Measurements from ENCODE around the gene ZNF280B. TPM values are rescaled to one million over a fixed set of nuclear protein-coding genes. Genes with fewer than 3 reads are reported as not detected.

Gene ZNF280B
- total RNA-seq, 1 experiment from 2014 or later: 8.2 TPM

- Histone ChIP-seq H3K23me2 (ENCODE audit: insufficient read length, low read depth, low read length, poor library complexity, severe bottlenecking) (no peaks in the 10 kb centered on the region), H4K8ac (replicated peaks; ENCODE audit: insufficient read length, low read depth, low read length) (no peak overlapping the region), H3K18ac (ENCODE audit: insufficient read length, low read depth, low read length) (no peak overlapping the region), H2BK12ac (ENCODE audit: insufficient read length, low read depth, low read length) (no peak overlapping the region), H3K56ac (ENCODE audit: insufficient read length, low read depth, low read length) (no peak overlapping the region), H3T11ph (ENCODE audit: low read length) (no peak overlapping the region), H3K4ac (ENCODE audit: low read depth, low read length) (no peak overlapping the region), H4K5ac (ENCODE audit: insufficient read length, low read depth, low read length) (no peak overlapping the region), H3K9ac (ENCODE audit: extremely low read depth, insufficient read length, low read length) (no peak overlapping the region), H3K27ac (ENCODE audit: insufficient read length, low read depth, low read length) (no peak overlapping the region), H3K79me1 (ENCODE audit: insufficient read depth, low read depth, low read length, poor library complexity, severe bottlenecking) (no peaks in the 10 kb centered on the region), H3K4me1 (ENCODE audit: insufficient read depth, low read length) (no peaks in the 10 kb centered on the region), H2BK15ac (ENCODE audit: low read depth, low read length) (no peak overlapping the region), H2BK5ac (ENCODE audit: insufficient read length, low read length) (no peak overlapping the region), H3K9me3 (ENCODE audit: control insufficient read depth, low read depth, low read length) (no peaks in the 10 kb centered on the region), H3K4me2 (ENCODE audit: insufficient read depth, insufficient read length, low read length) (no peak overlapping the region), H4K20me1 (ENCODE audit: control insufficient read depth, insufficient read depth, insufficient read length) (no peaks in the 10 kb centered on the region), H2AFZ (ENCODE audit: low read length) (no peak overlapping the region), H3K23ac (ENCODE audit: insufficient read length, low read depth, low read length) (no peak overlapping the region), H3K27me3 (ENCODE audit: insufficient read depth, low read length) (no peaks in the 10 kb centered on the region; the same call in 1 of the 2 replicates), H2BK20ac (ENCODE audit: low read depth, low read length, poor library complexity, severe bottlenecking) (no peak overlapping the region), H4K91ac (ENCODE audit: insufficient read length, low read depth, low read length) (no peak overlapping the region), H2AK5ac (ENCODE audit: insufficient read length, low read length) (no peak overlapping the region), H3K14ac (ENCODE audit: insufficient read depth, low read length) (no peak overlapping the region), H2BK120ac (ENCODE audit: low read depth, low read length, poor library complexity, severe bottlenecking) (no peak overlapping the region), H3K79me2 (ENCODE audit: insufficient read depth, low read length) (no peaks in the 10 kb centered on the region)
- Mint-ChIP-seq H3K9me3 (no peaks in the 10 kb centered on the region), H3K4me1 (peaks cover 0 to 2% of the 10 kb centered on the region in 2 experiments; a peak in 2 of 4 replicates), H3K27ac (no peak overlapping the region), H3K27me3 (ENCODE audit: low read depth) (peaks cover 66% of the 10 kb centered on the region), H3K36me3 (ENCODE audit: insufficient read depth in 1 of 3, low read depth in 3 of 3) (peaks cover 25 to 35% (median 25%) of the 10 kb centered on the region in 3 experiments; a peak in 6 of 7 replicates), H3K4me3 (no peak overlapping the region)
- WGBS (ENCODE audit: extremely low coverage, insufficient read length, low lambda C conversion rate): no CpG with 5 or more reads among the region's 11 CpGs
- no peak for TF ChIP-seq CTCF (conservative IDR thresholded peaks at IDR 0.05)
- no peak for DNase-seq
Measured at GRCh38 chr22:22484023-22484422, 24.5 kb downstream of the ZNF280B start.
